Effector memory CD8-positive, alpha-beta T cell (primary cell): Measurements from ENCODE around the gene CPNE9.

ENCODE experiments used
- ATAC-seq: fragments of 150-1000 bp; cut with Tn5 transposase; replicated peaks from 2 replicates; pipeline ENCODE4 v1.10.0; 2021; ENCODE audit warnings: mild to moderate bottlenecking, moderate library complexity
- DNase-seq, 3 experiments: peaks; one replicate each; pipeline ENCODE4 v3.0.0; 2021
- H3K27ac Mint-ChIP-seq, 2 donors: one replicate each; pipeline ENCODE4 v1.8.0; 2022; ENCODE audit warnings: mild to moderate bottlenecking in 2 of 2, mixed read lengths in 2 of 2, moderate library complexity in 2 of 2
- H3K27me3 Mint-ChIP-seq, 2 donors: one replicate each; pipeline ENCODE4 v1.8.0; 2022; ENCODE audit warnings: mixed read lengths in 2 of 2
- H3K36me3 Mint-ChIP-seq: one replicate; pipeline ENCODE4 v1.8.0; 2022; ENCODE audit warnings: mild to moderate bottlenecking, moderate library complexity, mixed read lengths; ENCODE audit not compliant: insufficient read depth
- H3K4me1 Mint-ChIP-seq, 2 donors: one replicate each; pipeline ENCODE4 v1.8.0; 2022; ENCODE audit warnings: low read depth in 2 of 2, mixed read lengths in 2 of 2
- H3K4me3 Mint-ChIP-seq, 2 donors: one replicate each; pipeline ENCODE4 v1.8.0; 2022; ENCODE audit warnings: mild to moderate bottlenecking in 2 of 2, mixed read lengths in 2 of 2, moderate library complexity in 2 of 2
- H3K9me3 Mint-ChIP-seq, 2 donors: one replicate each; pipeline ENCODE4 v1.8.0; 2022; ENCODE audit warnings: mixed read lengths in 2 of 2

Gene CPNE9

GRCh38 chr3:9681011-9681722 lies 22.5 kb upstream of the CPNE9 start:
- Mint-ChIP-seq H3K9me3 (no peaks in the 10 kb centered on the region), H3K4me3 (no peak overlapping the region), H3K27ac (peak overlapping the region in 1 of 2 donors; percentile 32), H3K27me3 (no peaks in the 10 kb centered on the region), H3K4me1 (peaks cover 4% of the 10 kb centered on the region in 2 donors), H3K36me3 (peaks cover 70% of the 10 kb centered on the region)
- no peak for ATAC-seq
- DNase-seq, result no peak

DNA sequence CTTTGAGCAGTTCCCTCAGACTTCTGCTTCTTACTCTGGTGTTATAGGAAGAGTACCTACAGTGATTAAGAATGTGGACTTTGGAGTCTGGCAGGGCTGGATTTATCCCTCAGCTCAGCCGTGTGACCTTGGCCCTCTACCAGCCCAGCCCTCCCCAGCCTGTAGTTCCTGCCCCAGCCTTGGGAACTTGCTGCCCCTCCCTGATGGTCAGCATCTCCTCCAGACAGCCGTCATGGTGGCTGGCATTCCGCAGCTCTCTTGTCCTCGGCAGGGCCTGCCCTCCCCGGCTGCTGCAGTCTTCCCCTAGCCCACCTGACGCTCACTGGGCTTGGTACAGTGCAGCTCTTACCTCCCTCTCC lies 21.9 kb upstream of the CPNE9 start:
- Mint-ChIP-seq H3K4me3 (no peak overlapping the region), H3K27me3 (no peaks in the 10 kb centered on the region), H3K9me3 (no peaks in the 10 kb centered on the region), H3K4me1 (peaks cover 4 to 7% of the 10 kb centered on the region in 2 donors), H3K36me3 (peaks cover 71% of the 10 kb centered on the region), H3K27ac (no peak overlapping the region)
- ATAC-seq (no peak), DNase-seq (no peak)

DNA sequence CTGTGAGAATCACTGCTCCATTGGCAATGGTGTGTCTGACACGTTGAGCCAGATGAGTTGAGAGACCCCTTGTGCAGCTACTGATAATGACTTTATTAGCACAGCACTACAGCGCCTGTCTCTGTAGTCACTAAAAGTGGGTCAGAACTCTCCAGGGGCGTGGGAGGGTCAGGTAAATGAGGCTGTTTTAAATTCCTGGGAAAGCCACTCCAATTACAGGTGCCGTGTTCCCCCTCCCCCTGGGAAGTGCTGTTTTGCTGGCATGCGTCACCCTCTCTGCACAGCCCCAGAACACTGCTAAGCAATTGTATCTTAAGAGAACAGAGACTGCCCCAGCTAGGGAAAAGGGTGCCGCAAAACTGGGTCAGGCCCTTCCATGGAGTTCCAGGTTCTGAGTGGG lies 21.5 kb upstream of the CPNE9 start:
- Mint-ChIP-seq H3K4me3 (no peak overlapping the region), H3K27ac (no peak overlapping the region), H3K27me3 (no peaks in the 10 kb centered on the region), H3K36me3 (peaks cover 72% of the 10 kb centered on the region), H3K4me1 (peaks cover 4 to 7% of the 10 kb centered on the region in 2 donors), H3K9me3 (no peaks in the 10 kb centered on the region)
- ATAC-seq (no peak), DNase-seq (no peak)

GRCh38 chr3:9683426-9683825 lies 20.2 kb upstream of the CPNE9 start:
- no peak for DNase-seq

DNA sequence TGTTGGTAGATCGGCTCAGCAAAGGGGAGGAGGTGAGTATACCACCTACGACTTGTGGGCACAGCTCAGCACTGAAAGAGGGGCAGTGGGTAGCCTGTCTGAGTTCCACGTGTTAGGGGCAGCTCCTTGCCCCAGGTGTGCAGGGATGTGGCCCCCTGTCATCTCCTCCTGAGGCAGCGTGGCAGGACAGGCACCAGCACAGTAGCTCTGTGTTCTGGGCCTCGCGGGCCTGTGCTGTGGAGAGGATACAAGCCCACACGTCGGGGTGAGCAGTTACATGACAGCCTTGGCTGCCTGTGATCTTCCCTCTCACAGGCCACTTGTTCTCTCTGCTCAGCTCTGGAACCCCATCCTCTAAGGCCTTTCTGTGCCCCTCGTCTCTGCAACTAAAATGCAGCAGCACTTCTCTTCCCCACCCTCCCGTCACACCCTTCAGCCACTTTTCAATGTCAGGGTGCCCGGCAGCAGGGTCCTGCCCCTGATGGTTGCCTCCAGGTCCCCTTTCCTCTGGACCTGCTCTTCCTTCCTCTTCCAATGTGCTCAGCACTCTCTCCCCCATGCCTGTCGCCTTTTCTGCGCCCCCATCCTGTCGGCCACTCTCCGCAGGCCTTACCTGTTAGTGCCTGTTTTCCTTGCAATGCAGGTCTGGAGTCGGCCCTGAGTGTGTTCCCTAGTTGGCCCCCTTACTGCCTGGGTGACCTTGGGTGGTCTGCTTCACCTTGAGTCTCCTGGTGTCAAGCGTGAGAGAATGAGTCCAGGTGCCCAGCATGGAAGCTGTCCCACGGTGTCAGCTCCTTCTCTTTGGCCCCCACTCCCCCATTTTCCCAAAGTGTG lies 18.2 kb upstream of the CPNE9 start:
- Mint-ChIP-seq H3K27me3 (no peaks in the 10 kb centered on the region), H3K36me3 (peaks cover 66% of the 10 kb centered on the region), H3K9me3 (no peaks in the 10 kb centered on the region), H3K4me1 (peaks cover 0 to 7% of the 10 kb centered on the region in 2 donors), H3K27ac (peak overlapping the region in 1 of 2 donors; percentile 54), H3K4me3 (no peak overlapping the region)
- no peak for ATAC-seq
- DNase-seq, result no peak

More at GRCh38 chr3:9683426-9683825, 20.2 kb upstream of the CPNE9 start:
- Mint-ChIP-seq H3K4me3 (no peak overlapping the region), H3K4me1 (peaks cover 2 to 7% of the 10 kb centered on the region in 2 donors), H3K9me3 (no peaks in the 10 kb centered on the region), H3K36me3 (peaks cover 68% of the 10 kb centered on the region), H3K27me3 (no peaks in the 10 kb centered on the region), H3K27ac (no peak overlapping the region)
- ATAC-seq, result no peak

GRCh38 chr3:9686050-9686550 lies 17.5 kb upstream of the CPNE9 start:
- Mint-ChIP-seq H3K4me1 (peaks cover 0 to 7% of the 10 kb centered on the region in 2 donors), H3K9me3 (no peaks in the 10 kb centered on the region), H3K27ac (peak overlapping the region; percentile 23 to 54), H3K27me3 (no peaks in the 10 kb centered on the region), H3K4me3 (no peak overlapping the region), H3K36me3 (peaks cover 63% of the 10 kb centered on the region)
- ATAC-seq (no peak), DNase-seq (no peak)

- no peak for DNase-seq
- Mint-ChIP-seq H3K4me3 (no peak overlapping the region), H3K36me3 (peaks cover 65% of the 10 kb centered on the region), H3K27ac (peak overlapping the region in 1 of 2 donors; percentile 23), H3K4me1 (peaks cover 1 to 8% of the 10 kb centered on the region in 2 donors), H3K27me3 (no peaks in the 10 kb centered on the region), H3K9me3 (no peaks in the 10 kb centered on the region)
- no peak for ATAC-seq
These were observed 16.9 kb upstream of the CPNE9 start for GRCh38 chr3:9686703-9687102.

DNA sequence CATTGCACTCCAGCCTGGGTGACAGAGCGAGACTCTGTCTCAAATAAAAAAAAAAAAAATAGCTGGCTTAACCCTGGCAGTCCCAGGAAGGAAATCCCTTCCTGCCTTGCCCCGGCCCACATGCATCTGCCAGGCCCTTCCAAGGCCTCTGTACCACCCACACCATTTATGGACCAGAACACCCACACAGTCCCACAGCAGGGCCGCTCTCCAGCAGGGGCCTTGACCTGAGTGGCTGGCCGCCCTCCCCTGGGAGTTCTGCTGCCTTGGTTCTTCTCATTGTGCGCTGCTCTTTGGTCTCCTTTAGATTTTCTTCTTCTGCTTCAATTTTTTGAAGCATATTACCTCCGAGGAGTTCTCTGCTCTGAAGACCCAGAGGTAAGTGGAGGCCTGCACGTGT lies 16.1 kb upstream of the CPNE9 start:
- DNase-seq, result no peak
- peaks cover 1 to 10% of the 10 kb centered on the region in 2 donors for H3K4me1 Mint-ChIP-seq
- H3K27ac Mint-ChIP-seq, result no peak overlapping the region
- no peak overlapping the region for H3K4me3 Mint-ChIP-seq
- no peaks in the 10 kb centered on the region for H3K27me3 Mint-ChIP-seq
- no peaks in the 10 kb centered on the region for H3K9me3 Mint-ChIP-seq
- H3K36me3 Mint-ChIP-seq, result peaks cover 62% of the 10 kb centered on the region
- ATAC-seq, result no peak

- H3K27ac Mint-ChIP-seq, result peak overlapping the region; percentile 32 to 44
- peaks cover 56% of the 10 kb centered on the region for H3K36me3 Mint-ChIP-seq
- H3K27me3 Mint-ChIP-seq, result no peaks in the 10 kb centered on the region
- ATAC-seq, result no peak
- DNase-seq, result no peak
- peaks cover 1 to 10% of the 10 kb centered on the region in 2 donors for H3K4me1 Mint-ChIP-seq
- H3K9me3 Mint-ChIP-seq, result no peaks in the 10 kb centered on the region
- no peak overlapping the region for H3K4me3 Mint-ChIP-seq
These were observed 14.7 kb upstream of the CPNE9 start for GRCh38 chr3:9688961-9689360.

DNA sequence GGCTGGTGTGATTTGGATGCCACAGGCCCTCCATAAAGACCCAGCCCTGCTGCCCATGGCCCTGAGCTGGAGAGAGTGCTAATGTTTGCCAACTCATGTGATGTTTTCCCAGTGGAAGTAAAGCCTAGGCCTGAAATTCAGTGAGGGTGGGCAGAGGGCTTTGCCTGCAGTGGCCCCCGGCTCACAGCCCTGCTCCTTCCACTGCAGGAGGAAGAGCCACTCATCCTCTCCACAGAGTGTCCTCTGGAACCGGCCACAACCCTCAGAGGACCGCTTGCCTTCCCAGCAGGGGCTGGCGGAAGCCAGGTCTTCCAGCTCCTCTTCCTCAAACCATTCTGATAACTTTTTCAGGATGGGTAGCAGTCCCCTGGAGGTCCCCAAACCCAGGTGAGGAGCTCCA lies 13.9 kb upstream of the CPNE9 start:
- Mint-ChIP-seq H3K9me3 (no peaks in the 10 kb centered on the region), H3K4me3 (no peak overlapping the region), H3K27me3 (no peaks in the 10 kb centered on the region), H3K27ac (peak overlapping the region; percentile 32 to 44), H3K36me3 (peaks cover 62% of the 10 kb centered on the region), H3K4me1 (peaks cover 1 to 10% of the 10 kb centered on the region in 2 donors)
- ATAC-seq (no peak), DNase-seq (no peak)

GRCh38 chr3:9690451-9691450 lies 12.9 kb upstream of the CPNE9 start:
- Mint-ChIP-seq H3K36me3 (peaks cover 63% of the 10 kb centered on the region), H3K27me3 (no peaks in the 10 kb centered on the region), H3K9me3 (no peaks in the 10 kb centered on the region), H3K27ac (peak overlapping the region; percentile 46 to 79), H3K4me1 (peaks cover 1 to 10% of the 10 kb centered on the region in 2 donors), H3K4me3 (no peak overlapping the region)
- DNase-seq (no peak), ATAC-seq (peak; percentile 16)

DNA sequence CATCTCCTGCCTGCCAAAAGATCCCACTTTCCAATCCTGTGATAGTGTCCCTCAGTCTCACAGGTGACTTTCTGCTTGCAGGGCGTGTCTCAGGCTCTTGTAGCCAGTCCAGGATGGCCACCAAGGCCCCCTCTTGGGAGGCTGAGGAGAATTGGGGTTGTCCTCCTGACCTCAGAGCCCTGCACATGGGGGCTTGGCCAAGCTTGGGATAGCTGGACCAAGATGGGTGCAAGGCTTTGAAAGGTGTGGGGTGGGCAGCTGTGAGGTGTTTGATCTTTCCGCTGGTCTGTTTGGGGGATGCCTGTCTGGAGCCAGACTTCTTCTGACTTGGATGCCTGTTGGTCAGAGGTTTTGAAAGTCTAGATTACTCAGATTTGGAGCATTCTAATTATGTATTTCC lies 12.0 kb upstream of the CPNE9 start:
- Mint-ChIP-seq H3K4me1 (peaks cover 1 to 4% of the 10 kb centered on the region in 2 donors), H3K36me3 (peaks cover 61% of the 10 kb centered on the region), H3K4me3 (no peak overlapping the region), H3K27me3 (no peaks in the 10 kb centered on the region), H3K9me3 (no peaks in the 10 kb centered on the region), H3K27ac (peak overlapping the region; percentile 46 to 79)
- DNase-seq (no peak), ATAC-seq (no peak)

DNA sequence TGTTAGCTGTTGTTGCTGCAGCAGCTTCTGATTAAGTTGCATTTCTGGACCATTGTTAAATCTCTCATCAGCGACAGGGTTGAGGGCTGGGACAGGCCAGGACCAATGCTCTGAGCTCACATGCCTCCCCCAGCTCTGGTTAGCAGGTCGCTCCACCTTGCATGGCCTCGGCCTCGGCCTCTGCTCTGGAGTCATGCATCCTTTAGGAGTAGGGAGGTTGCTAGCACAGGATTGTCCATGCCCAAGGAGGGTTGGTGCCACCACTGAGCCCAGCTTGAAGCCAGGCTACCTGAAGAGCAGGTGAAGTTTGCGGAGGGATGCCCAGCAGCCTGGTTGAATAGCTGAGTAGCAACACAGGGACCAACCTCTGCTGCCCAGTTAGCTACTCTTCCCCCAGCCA lies 11.2 kb upstream of the CPNE9 start:
- Mint-ChIP-seq H3K36me3 (peaks cover 63% of the 10 kb centered on the region), H3K4me1 (peaks cover 1 to 4% of the 10 kb centered on the region in 2 donors), H3K9me3 (no peaks in the 10 kb centered on the region), H3K27me3 (no peaks in the 10 kb centered on the region), H3K27ac (no peak overlapping the region), H3K4me3 (no peak overlapping the region)
- DNase-seq, result no peak
- no peak for ATAC-seq
